Subcutaneous adipose tissue (tissue), 4 donors: ENCODE data around the gene CBR4. TPM values are rescaled to one million over a fixed set of nuclear protein-coding genes. Genes with fewer than 3 reads are reported as not detected.

Source experiments
- CTCF ChIP-seq: fragments of 450-650 bp; IDR thresholded peaks from one replicate; pipeline ENCODE4 v1.5.1; 2016; ENCODE audit warnings: low read depth, mild to moderate bottlenecking, control low read depth, antibody characterized with exemption, moderate library complexity
- total RNA-seq, 4 donors: library from RNA; depleted of rRNA; stranded (reverse); fragments of >200 nt; gene quantifications; one replicate each; pipeline ENCODE4 v1.1.0, GENCODE V29; 2016

The CBR4 gene
- total RNA-seq, 4 donors from 2014 or later, result 21.4 to 28.6 (median 22.2) TPM

GRCh38 chr4:169050881-169051760 lies 41.1 kb upstream of the CBR4 start:
- no peak for TF ChIP-seq CTCF

DNA sequence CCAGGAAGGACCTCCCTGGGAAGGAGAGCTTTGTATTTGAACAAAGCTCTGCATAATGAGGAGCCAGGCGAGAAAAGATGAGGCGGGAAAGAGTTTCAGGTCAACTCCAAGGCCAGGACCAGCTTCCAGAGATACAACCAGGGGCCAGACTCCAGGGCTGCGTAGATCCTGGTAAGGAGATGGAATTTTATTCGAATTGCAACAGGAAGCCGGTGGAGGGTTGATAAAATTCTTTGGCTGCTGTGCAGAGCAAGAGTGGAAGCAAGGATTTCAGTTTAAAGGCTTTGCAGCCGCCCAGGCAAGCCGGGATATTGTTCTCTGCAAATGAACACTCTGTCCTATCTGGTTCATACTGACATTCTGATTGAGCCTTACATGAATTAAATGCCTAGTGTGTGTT lies 40.2 kb upstream of the CBR4 start:
- TF ChIP-seq CTCF, result no peak

DNA sequence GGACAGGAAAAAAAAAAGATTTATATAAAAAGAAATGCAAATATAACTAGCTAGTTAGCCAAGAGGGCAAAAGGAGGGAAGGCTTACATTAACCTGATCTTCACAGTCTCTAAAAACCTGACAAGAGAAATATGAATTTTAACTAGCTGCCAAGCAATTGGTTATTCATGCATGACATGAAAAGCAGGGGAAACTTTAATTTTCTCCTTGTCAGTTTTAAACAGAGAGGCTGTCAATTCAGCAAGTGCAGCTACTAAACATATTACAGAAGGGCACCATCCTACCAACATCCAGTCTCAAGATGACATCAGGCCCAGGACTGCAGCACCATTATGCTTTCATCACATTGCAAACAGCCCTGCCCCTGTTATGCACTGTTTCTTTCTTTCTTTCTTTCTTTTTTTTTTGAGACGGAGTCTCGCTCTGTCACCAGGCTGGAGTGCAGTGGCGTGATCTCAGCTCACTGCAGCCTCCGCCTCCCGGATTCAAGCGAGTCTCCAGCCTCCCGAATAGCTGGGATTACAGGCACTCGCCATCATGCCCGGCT lies 38.9 kb upstream of the CBR4 start:
- TF ChIP-seq CTCF, result no peak

DNA sequence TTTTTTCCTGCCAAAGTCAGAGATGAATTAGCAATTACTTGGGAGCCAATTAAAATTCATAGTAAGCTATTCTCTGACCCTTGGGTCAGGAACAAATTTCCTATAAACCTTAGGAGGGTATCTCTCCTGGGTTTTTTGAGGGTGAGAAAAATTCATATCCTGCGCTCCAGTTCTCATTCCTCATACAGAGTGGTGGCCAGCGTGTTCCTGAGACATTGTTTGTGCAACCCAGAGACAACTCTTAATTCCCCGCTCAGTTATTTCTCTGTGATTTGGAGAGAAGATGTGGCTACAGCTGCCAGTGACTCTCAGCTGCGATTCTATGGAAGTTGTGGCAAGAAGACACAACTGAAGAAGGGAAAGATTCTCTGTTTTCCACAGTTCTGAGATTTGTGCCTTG lies 37.9 kb upstream of the CBR4 start:
- TF ChIP-seq CTCF, result no peak

DNA sequence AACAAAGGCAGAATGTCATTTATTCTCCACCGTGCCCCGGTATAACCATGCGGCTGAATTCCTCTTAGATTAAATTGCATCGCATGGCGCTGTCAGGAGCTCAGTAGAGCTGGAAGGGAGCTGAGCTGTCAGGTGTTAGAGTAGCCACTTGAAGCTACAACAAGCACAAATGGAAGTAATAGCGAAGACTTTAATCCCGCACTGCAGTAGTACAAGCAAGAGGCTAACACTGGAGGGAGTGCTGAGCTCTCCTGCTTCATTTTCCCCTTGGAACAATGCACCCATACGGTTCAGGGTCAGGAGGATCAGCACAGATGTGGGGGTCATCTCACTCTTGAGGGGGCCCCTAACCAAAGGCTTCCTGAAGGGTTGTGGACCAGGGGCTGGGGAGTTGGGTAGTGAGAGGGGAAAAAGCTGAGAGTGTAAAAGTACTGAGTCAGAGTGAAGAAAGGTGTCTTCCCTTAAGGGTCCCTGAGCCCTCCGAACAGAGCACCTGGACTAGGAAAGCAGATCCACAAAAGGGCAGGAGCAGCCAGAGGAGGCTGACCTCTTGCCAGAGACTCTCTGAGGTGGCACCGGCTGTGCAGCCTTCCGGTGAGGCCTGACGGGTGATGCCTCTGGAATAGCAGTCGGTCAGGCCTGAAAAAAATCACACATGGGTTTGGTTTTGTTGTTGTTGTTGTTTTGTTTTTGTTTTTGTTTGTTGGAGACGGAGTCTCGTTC lies 36.0 kb upstream of the CBR4 start:
- no peak for TF ChIP-seq CTCF

GRCh38 chr4:169044714-169045447 lies 34.8 kb upstream of the CBR4 start:
- TF ChIP-seq CTCF, result no peak
